Measurements from ENCODE around the gene RAPGEF4. TPM values are rescaled to one million over a fixed set of nuclear protein-coding genes. Genes with fewer than 3 reads are reported as not detected.

Gene RAPGEF4
- polyA plus RNA-seq, 2 donors = 1.7 to 3.1 TPM

DNA sequence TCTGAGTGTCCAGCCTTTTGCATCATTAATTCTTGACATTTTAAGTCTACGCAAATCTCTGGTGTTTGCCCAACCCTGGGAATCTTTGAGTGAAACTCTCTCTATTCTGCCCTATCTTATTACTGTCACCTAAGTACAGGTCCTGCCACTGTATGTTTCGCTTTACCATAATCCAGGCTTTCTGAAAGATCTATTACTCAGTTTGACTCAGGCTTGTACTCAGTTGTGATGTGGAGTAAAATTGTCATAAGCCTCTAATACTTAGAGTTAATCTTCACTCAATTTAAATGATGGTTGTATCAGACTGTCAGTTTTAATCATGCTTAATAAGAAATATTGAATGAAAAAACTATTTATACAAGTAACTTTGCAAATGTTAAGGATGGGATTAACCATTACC is 30.3 kb upstream of the RAPGEF4 start:
- H3K4me3 ChIP-seq (ENCODE audit: low read depth in 1 of 2, low read length in 2 of 2) = no peak overlapping the region
- no peaks in the 10 kb centered on the region for H3K9me3 ChIP-seq (ENCODE audit: control insufficient read depth in 2 of 2, insufficient read depth in 1 of 2, low read depth in 1 of 2, low read length in 1 of 2)
- H3K4me1 ChIP-seq (ENCODE audit: control insufficient read depth in 2 of 2, insufficient read depth in 2 of 2, low read length in 1 of 2) = no peaks in the 10 kb centered on the region
- no peaks in the 10 kb centered on the region for H3K27me3 ChIP-seq (ENCODE audit: control insufficient read depth in 1 of 2, insufficient read depth in 2 of 2, low read length in 2 of 2)
- H3K27ac ChIP-seq (ENCODE audit: low read depth in 2 of 2, low read length in 1 of 2) = no peak overlapping the region
- 69 to 82% methylated on average over 2 of the region's 2 CpGs for WGBS, 2 donors
- H3K36me3 ChIP-seq (ENCODE audit: control insufficient read depth in 2 of 2, insufficient read depth in 2 of 2, low read length in 1 of 2) = no peaks in the 10 kb centered on the region

DNA sequence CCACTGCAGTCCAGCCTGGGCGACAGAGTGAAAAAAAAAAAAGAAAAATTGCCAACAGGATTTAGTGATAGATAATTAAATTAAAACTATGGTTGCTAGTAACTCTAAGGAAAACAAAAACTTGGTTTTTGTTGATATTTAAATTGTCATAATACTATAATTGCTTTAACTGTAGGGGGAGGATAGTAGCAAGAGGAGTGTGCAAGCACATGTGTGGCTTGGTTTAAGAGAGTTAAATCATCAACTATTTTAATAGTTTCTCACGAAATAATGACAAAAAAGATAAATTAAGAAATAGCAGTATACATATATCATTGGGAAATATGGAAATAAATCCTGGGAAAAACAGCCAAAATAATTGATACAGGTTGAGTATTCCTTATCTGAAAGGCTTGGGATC is 27.4 kb upstream of the RAPGEF4 start:
- Histone ChIP-seq H3K36me3 (ENCODE audit: control insufficient read depth in 2 of 2, insufficient read depth in 2 of 2, low read length in 1 of 2) (no peaks in the 10 kb centered on the region), H3K9me3 (ENCODE audit: control insufficient read depth in 2 of 2, insufficient read depth in 1 of 2, low read depth in 1 of 2, low read length in 1 of 2) (no peaks in the 10 kb centered on the region), H3K4me1 (ENCODE audit: control insufficient read depth in 2 of 2, insufficient read depth in 2 of 2, low read length in 1 of 2) (no peaks in the 10 kb centered on the region), H3K4me3 (ENCODE audit: low read depth in 1 of 2, low read length in 2 of 2) (no peak overlapping the region), H3K27ac (ENCODE audit: low read depth in 2 of 2, low read length in 1 of 2) (no peak overlapping the region), H3K27me3 (ENCODE audit: control insufficient read depth in 1 of 2, insufficient read depth in 2 of 2, low read length in 2 of 2) (no peaks in the 10 kb centered on the region)
- 84 to 85% methylated on average over 2 of the region's 2 CpGs for WGBS, 2 donors

DNA sequence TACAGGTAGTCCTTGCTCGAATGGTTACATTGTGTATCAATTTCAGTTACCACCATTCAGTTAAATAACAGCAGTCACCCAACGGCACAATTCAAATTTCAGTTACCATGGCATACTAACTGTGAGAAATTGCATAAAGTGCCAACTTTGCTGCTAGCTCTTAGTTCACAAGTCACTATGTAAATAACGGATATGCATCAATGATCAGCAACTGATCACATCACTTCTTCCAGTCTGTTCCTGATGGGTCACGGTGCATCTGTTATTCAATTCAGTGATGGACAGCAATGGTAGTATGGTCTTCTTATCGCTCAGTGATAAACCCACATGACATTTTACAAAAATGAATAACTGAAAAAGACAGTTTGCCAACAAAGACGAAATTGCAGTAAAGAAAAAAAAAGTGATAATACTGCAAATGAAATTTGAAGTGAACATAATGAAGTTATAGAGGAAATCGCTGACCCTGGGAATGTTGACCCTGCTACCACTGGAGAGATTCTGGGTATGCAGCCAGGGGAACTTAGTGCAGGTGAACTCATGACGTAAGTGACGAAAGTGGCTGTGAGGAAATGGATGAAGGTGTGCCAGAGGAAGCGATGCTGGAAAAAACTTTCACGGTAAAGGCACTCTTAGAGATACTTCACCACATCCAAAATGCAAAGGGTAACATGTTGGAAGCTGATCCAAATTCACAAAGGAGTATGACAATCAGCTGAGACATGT is 25.9 kb upstream of the RAPGEF4 start:
- H3K27ac ChIP-seq (ENCODE audit: low read depth in 2 of 2, low read length in 1 of 2) = no peak overlapping the region
- 69 to 75% methylated on average over 11 of the region's 11 CpGs for WGBS, 2 donors
- no peaks in the 10 kb centered on the region for H3K4me1 ChIP-seq (ENCODE audit: control insufficient read depth in 2 of 2, insufficient read depth in 2 of 2, low read length in 1 of 2)
- H3K9me3 ChIP-seq (ENCODE audit: control insufficient read depth in 2 of 2, insufficient read depth in 1 of 2, low read depth in 1 of 2, low read length in 1 of 2) = no peaks in the 10 kb centered on the region
- H3K36me3 ChIP-seq (ENCODE audit: control insufficient read depth in 2 of 2, insufficient read depth in 2 of 2, low read length in 1 of 2) = no peaks in the 10 kb centered on the region
- no peaks in the 10 kb centered on the region for H3K27me3 ChIP-seq (ENCODE audit: control insufficient read depth in 1 of 2, insufficient read depth in 2 of 2, low read length in 2 of 2)
- H3K4me3 ChIP-seq (ENCODE audit: low read depth in 1 of 2, low read length in 2 of 2) = no peak overlapping the region

DNA sequence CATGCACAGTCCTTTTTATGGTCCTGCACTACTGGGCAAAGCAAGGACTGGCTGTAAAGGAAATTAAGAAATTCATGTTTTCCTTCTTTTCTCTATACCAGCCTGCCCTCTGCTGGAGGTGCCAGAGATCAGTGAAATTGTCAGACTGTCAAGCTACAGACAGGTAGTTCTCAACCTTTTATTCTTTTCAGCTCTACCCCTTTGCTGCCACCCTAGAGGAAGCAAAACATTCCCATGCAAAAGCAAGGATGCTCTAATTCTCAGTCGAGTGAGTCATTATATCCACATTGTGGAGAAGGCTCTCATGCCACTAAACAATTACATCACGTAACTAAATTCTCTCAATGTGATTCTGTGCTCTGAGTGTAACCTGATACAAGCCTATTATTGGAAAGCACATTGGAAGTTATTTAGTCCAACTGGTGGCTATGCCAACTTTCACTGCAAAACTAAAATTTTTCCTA is 25.0 kb upstream of the RAPGEF4 start:
- no peaks in the 10 kb centered on the region for H3K27me3 ChIP-seq (ENCODE audit: control insufficient read depth in 1 of 2, insufficient read depth in 2 of 2, low read length in 2 of 2)
- no peak overlapping the region for H3K4me3 ChIP-seq (ENCODE audit: low read depth in 1 of 2, low read length in 2 of 2)
- H3K36me3 ChIP-seq (ENCODE audit: control insufficient read depth in 2 of 2, insufficient read depth in 2 of 2, low read length in 1 of 2) = no peaks in the 10 kb centered on the region
- WGBS, 2 donors = 29 to 35% methylated on average over 2 of the region's 2 CpGs
- no peaks in the 10 kb centered on the region for H3K9me3 ChIP-seq (ENCODE audit: control insufficient read depth in 2 of 2, insufficient read depth in 1 of 2, low read depth in 1 of 2, low read length in 1 of 2)
- H3K27ac ChIP-seq (ENCODE audit: low read depth in 2 of 2, low read length in 1 of 2) = no peak overlapping the region
- H3K4me1 ChIP-seq (ENCODE audit: control insufficient read depth in 2 of 2, insufficient read depth in 2 of 2, low read length in 1 of 2) = no peaks in the 10 kb centered on the region

DNA sequence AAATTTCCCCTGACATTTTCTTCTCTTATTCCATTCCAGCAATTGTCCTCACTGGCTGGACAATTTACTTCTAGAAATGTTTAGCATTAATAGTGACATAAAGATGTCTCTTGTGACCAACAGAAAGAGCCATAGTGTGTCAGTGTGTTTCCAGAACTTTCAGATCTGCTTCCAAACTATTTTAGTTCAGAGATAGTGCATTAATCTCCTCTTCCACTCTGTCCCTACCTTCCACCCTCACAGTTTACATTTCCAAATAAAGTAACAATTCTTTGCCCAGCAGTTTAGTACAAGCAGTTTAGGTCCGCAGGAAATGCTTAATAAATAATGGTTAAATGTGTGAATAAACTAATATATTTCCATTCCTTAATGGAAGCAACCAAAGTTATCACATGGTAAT is 24.5 kb upstream of the RAPGEF4 start:
- H3K27me3 ChIP-seq (ENCODE audit: control insufficient read depth in 1 of 2, insufficient read depth in 2 of 2, low read length in 2 of 2) = no peaks in the 10 kb centered on the region
- no peaks in the 10 kb centered on the region for H3K36me3 ChIP-seq (ENCODE audit: control insufficient read depth in 2 of 2, insufficient read depth in 2 of 2, low read length in 1 of 2)
- H3K27ac ChIP-seq (ENCODE audit: low read depth in 2 of 2, low read length in 1 of 2) = no peak overlapping the region
- no peak overlapping the region for H3K4me3 ChIP-seq (ENCODE audit: low read depth in 1 of 2, low read length in 2 of 2)
- H3K4me1 ChIP-seq (ENCODE audit: control insufficient read depth in 2 of 2, insufficient read depth in 2 of 2, low read length in 1 of 2) = no peaks in the 10 kb centered on the region
- no peaks in the 10 kb centered on the region for H3K9me3 ChIP-seq (ENCODE audit: control insufficient read depth in 2 of 2, insufficient read depth in 1 of 2, low read depth in 1 of 2, low read length in 1 of 2)
- WGBS, 2 donors = 67 to 75% methylated on average over 1 of the region's 1 CpG

DNA sequence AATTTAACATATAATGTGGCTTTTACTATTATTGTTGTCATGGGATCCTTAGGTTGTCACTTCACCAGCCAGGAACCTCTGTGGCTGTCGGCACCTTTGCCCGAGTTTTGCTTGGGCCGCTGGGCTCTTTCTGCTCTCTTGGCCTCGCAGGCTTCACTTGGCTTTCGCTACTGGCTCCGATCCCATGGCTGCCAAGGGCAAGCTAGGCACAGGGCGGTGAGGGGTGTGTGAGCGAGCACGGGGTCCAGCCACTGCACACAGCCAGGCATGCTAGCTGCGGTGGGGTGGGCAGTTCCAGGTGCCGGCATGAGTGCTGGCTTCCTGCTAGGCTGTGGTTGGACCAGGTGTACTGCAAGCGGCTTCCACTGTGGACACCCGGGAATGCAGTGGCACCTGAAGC is 23.4 kb upstream of the RAPGEF4 start:
- WGBS, 2 donors = 85 to 88% methylated on average over 13 of the region's 13 CpGs
- H3K27ac ChIP-seq (ENCODE audit: low read depth in 2 of 2, low read length in 1 of 2) = no peak overlapping the region
- no peaks in the 10 kb centered on the region for H3K27me3 ChIP-seq (ENCODE audit: control insufficient read depth in 1 of 2, insufficient read depth in 2 of 2, low read length in 2 of 2)
- no peaks in the 10 kb centered on the region for H3K36me3 ChIP-seq (ENCODE audit: control insufficient read depth in 2 of 2, insufficient read depth in 2 of 2, low read length in 1 of 2)
- no peaks in the 10 kb centered on the region for H3K9me3 ChIP-seq (ENCODE audit: control insufficient read depth in 2 of 2, insufficient read depth in 1 of 2, low read depth in 1 of 2, low read length in 1 of 2)
- H3K4me1 ChIP-seq (ENCODE audit: control insufficient read depth in 2 of 2, insufficient read depth in 2 of 2, low read length in 1 of 2) = no peaks in the 10 kb centered on the region
- H3K4me3 ChIP-seq (ENCODE audit: low read depth in 1 of 2, low read length in 2 of 2) = no peak overlapping the region

GRCh38 chr2:172713365-172713875 is 22.2 kb upstream of the RAPGEF4 start:
- H3K36me3 ChIP-seq (ENCODE audit: control insufficient read depth in 2 of 2, insufficient read depth in 2 of 2, low read length in 1 of 2) = no peaks in the 10 kb centered on the region
- WGBS, 2 donors = 83 to 86% methylated on average over 15 to 16 of the region's 16 CpGs
- no peaks in the 10 kb centered on the region for H3K9me3 ChIP-seq (ENCODE audit: control insufficient read depth in 2 of 2, insufficient read depth in 1 of 2, low read depth in 1 of 2, low read length in 1 of 2)
- H3K4me1 ChIP-seq (ENCODE audit: control insufficient read depth in 2 of 2, insufficient read depth in 2 of 2, low read length in 1 of 2) = no peaks in the 10 kb centered on the region
- no peak overlapping the region for H3K27ac ChIP-seq (ENCODE audit: low read depth in 2 of 2, low read length in 1 of 2)
- no peaks in the 10 kb centered on the region for H3K27me3 ChIP-seq (ENCODE audit: control insufficient read depth in 1 of 2, insufficient read depth in 2 of 2, low read length in 2 of 2)
- H3K4me3 ChIP-seq (ENCODE audit: low read depth in 1 of 2, low read length in 2 of 2) = no peak overlapping the region

DNA sequence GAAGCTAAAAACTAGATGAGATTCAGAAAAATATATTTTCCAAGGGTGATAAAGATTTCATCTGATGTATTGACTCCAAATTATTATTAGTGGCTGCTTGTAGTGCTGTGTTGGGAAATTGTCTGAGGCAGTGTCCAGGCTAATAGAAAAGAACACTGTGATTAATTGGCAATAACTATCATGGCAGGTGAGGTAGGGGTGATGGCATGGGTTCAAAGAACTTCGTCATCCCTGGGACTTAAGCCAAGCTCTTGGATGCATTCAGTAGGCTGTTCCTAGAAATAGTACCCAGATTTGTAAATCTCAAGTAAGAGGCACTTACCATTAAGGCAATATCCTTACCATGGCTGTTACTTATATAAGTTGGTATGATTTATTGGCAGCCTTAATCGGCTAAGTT is 13.2 kb upstream of the RAPGEF4 start:
- no peak overlapping the region for H3K4me3 ChIP-seq (ENCODE audit: low read depth in 1 of 2, low read length in 2 of 2)
- no peaks in the 10 kb centered on the region for H3K4me1 ChIP-seq (ENCODE audit: control insufficient read depth in 2 of 2, insufficient read depth in 2 of 2, low read length in 1 of 2)
- H3K9me3 ChIP-seq (ENCODE audit: control insufficient read depth in 2 of 2, insufficient read depth in 1 of 2, low read depth in 1 of 2, low read length in 1 of 2) = no peaks in the 10 kb centered on the region
- H3K27ac ChIP-seq (ENCODE audit: low read depth in 2 of 2, low read length in 1 of 2) = no peak overlapping the region
- no peaks in the 10 kb centered on the region for H3K27me3 ChIP-seq (ENCODE audit: control insufficient read depth in 1 of 2, insufficient read depth in 2 of 2, low read length in 2 of 2)
- H3K36me3 ChIP-seq (ENCODE audit: control insufficient read depth in 2 of 2, insufficient read depth in 2 of 2, low read length in 1 of 2) = no peaks in the 10 kb centered on the region
- 54 to 59% methylated on average over 2 of the region's 2 CpGs for WGBS, 2 donors

- Histone ChIP-seq H3K27ac (ENCODE audit: low read depth in 2 of 2, low read length in 1 of 2) (no peak overlapping the region), H3K4me3 (ENCODE audit: low read depth in 1 of 2, low read length in 2 of 2) (no peak overlapping the region), H3K36me3 (ENCODE audit: control insufficient read depth in 2 of 2, insufficient read depth in 2 of 2, low read length in 1 of 2) (no peaks in the 10 kb centered on the region), H3K4me1 (ENCODE audit: control insufficient read depth in 2 of 2, insufficient read depth in 2 of 2, low read length in 1 of 2) (no peaks in the 10 kb centered on the region), H3K27me3 (ENCODE audit: control insufficient read depth in 1 of 2, insufficient read depth in 2 of 2, low read length in 2 of 2) (no peaks in the 10 kb centered on the region), H3K9me3 (ENCODE audit: control insufficient read depth in 2 of 2, insufficient read depth in 1 of 2, low read depth in 1 of 2, low read length in 1 of 2) (no peaks in the 10 kb centered on the region)
Observed at GRCh38 chr2:172723286-172723685, 12.4 kb upstream of the RAPGEF4 start.

- H3K27ac ChIP-seq (ENCODE audit: low read depth in 2 of 2, low read length in 1 of 2) = no peak overlapping the region
- H3K36me3 ChIP-seq (ENCODE audit: control insufficient read depth in 2 of 2, insufficient read depth in 2 of 2, low read length in 1 of 2) = no peaks in the 10 kb centered on the region
- H3K4me1 ChIP-seq (ENCODE audit: control insufficient read depth in 2 of 2, insufficient read depth in 2 of 2, low read length in 1 of 2) = no peaks in the 10 kb centered on the region
- no peak overlapping the region for H3K4me3 ChIP-seq (ENCODE audit: low read depth in 1 of 2, low read length in 2 of 2)
- WGBS, 2 donors = 91 to 93% methylated on average over 4 of the region's 4 CpGs
- H3K27me3 ChIP-seq (ENCODE audit: control insufficient read depth in 1 of 2, insufficient read depth in 2 of 2, low read length in 2 of 2) = no peaks in the 10 kb centered on the region
- H3K9me3 ChIP-seq (ENCODE audit: control insufficient read depth in 2 of 2, insufficient read depth in 1 of 2, low read depth in 1 of 2, low read length in 1 of 2) = no peaks in the 10 kb centered on the region
Observed at GRCh38 chr2:172724724-172725123, 10.9 kb upstream of the RAPGEF4 start.

All from esophagus (tissue), 2 donors.